Measurements from ENCODE around the gene AMIGO3.

Gene AMIGO3

GRCh38 chr3:49667701-49668413, 51.6 kb downstream of the AMIGO3 start:
- DNase-seq (ENCODE audit: low read depth), result no peak
